ENCODE data around the gene GPR12.
A peak's percentile ranks its signal among the peaks of the same experiment; 100 is the strongest.

The GPR12 gene

DNA sequence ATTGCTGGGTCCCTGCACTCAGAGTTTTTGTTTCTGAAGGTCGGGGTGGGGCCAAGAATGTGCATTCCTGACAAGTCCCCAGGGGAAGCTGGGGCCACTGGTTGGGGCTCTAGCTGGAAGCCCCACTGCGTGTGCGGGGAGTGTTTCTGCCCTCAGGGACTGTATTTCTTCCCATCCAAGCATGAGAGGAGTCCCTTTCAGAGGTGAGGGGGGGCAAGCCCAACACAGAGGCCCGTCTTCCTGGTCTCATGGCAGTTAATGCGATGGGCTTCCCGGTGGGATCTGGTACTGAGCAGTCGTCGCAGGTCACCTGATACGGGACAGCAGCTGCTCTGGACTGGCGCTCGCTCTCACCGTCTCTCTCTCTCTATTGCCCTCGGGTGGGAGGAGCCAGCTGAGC, 50.4 kb downstream of the GPR12 start:
- Histone ChIP-seq H3K27me3 (ENCODE audit: control insufficient read depth, insufficient read depth, low read length) (no peaks in the 10 kb centered on the region), H2AFZ (no peak overlapping the region), H3K9ac (no peak overlapping the region), H3K36me3 (ENCODE audit: control insufficient read depth, insufficient read depth, low read length) (no peaks in the 10 kb centered on the region), H3K4me3 (ENCODE audit: low read depth, low read length) (no peak overlapping the region), H3K4me2 (ENCODE audit: low read length) (no peak overlapping the region), H3K9me3 (ENCODE audit: control insufficient read depth, low read length) (no peaks in the 10 kb centered on the region), H3K27ac (no peak overlapping the region), H3K79me2 (no peaks in the 10 kb centered on the region), H3K4me1 (no peaks in the 10 kb centered on the region)
- TF ChIP-seq, protein P1, sequence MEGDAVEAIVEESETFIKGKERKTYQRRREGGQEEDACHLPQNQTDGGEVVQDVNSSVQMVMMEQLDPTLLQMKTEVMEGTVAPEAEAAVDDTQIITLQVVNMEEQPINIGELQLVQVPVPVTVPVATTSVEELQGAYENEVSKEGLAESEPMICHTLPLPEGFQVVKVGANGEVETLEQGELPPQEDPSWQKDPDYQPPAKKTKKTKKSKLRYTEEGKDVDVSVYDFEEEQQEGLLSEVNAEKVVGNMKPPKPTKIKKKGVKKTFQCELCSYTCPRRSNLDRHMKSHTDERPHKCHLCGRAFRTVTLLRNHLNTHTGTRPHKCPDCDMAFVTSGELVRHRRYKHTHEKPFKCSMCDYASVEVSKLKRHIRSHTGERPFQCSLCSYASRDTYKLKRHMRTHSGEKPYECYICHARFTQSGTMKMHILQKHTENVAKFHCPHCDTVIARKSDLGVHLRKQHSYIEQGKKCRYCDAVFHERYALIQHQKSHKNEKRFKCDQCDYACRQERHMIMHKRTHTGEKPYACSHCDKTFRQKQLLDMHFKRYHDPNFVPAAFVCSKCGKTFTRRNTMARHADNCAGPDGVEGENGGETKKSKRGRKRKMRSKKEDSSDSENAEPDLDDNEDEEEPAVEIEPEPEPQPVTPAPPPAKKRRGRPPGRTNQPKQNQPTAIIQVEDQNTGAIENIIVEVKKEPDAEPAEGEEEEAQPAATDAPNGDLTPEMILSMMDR (IDR thresholded peaks at IDR 0.05): no peak

DNA sequence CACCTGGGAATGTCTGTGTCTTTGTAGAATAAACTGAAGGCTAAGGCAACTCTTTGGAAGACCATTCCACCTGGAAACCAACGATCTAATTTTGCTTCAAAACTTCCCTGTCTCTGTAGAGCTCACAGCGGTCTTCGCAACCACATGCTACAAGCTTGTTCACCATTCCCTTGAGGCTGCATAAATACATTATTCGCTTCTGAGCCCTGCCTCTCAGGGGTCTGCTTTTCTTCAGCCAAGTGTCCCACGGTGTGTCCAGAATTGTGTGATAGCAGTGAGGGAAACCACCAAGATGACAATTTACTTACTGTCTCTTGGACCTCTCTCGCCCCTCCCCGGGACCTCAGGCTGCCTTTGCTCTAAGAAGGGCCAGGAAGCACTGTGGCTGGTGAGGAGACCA, 51.1 kb downstream of the GPR12 start:
- no peaks in the 10 kb centered on the region for H3K27me3 ChIP-seq (ENCODE audit: control insufficient read depth, insufficient read depth, low read length)
- no peaks in the 10 kb centered on the region for H3K36me3 ChIP-seq (ENCODE audit: control insufficient read depth, insufficient read depth, low read length)
- no peak overlapping the region for H3K9ac ChIP-seq
- H3K79me2 ChIP-seq: no peaks in the 10 kb centered on the region
- no peak overlapping the region for H2AFZ ChIP-seq
- no peaks in the 10 kb centered on the region for H3K9me3 ChIP-seq (ENCODE audit: control insufficient read depth, low read length)
- H3K4me3 ChIP-seq (ENCODE audit: low read depth, low read length): no peak overlapping the region
- H3K4me1 ChIP-seq: no peaks in the 10 kb centered on the region
- no peak overlapping the region for H3K27ac ChIP-seq
- TF ChIP-seq, protein P1 (IDR thresholded peaks at IDR 0.05): no peak
- H3K4me2 ChIP-seq (ENCODE audit: low read length): no peak overlapping the region

DNA sequence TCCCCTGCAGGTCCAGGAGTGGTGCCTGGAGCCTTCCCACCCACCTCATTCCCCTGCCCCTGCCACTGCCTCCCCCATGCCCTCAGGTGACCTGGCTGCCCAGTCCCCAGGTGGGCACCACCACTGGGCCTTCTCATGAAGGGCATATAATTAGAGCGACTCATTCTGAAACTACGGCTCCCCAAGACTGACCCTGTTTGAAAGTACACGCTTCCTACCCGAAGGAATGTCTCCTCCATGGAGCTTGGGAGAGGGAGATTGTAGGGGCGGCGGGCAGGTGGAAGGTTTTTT, 52.6 kb downstream of the GPR12 start:
- Histone ChIP-seq H3K27me3 (ENCODE audit: control insufficient read depth, insufficient read depth, low read length) (no peaks in the 10 kb centered on the region), H3K27ac (no peak overlapping the region), H3K4me2 (ENCODE audit: low read length) (no peak overlapping the region), H3K9ac (no peak overlapping the region), H3K9me3 (ENCODE audit: control insufficient read depth, low read length) (no peaks in the 10 kb centered on the region), H3K36me3 (ENCODE audit: control insufficient read depth, insufficient read depth, low read length) (no peaks in the 10 kb centered on the region), H3K4me1 (no peaks in the 10 kb centered on the region), H3K79me2 (no peaks in the 10 kb centered on the region), H3K4me3 (ENCODE audit: low read depth, low read length) (no peak overlapping the region), H2AFZ (no peak overlapping the region)
- TF ChIP-seq, protein P1 (IDR thresholded peaks at IDR 0.05): no peak

DNA sequence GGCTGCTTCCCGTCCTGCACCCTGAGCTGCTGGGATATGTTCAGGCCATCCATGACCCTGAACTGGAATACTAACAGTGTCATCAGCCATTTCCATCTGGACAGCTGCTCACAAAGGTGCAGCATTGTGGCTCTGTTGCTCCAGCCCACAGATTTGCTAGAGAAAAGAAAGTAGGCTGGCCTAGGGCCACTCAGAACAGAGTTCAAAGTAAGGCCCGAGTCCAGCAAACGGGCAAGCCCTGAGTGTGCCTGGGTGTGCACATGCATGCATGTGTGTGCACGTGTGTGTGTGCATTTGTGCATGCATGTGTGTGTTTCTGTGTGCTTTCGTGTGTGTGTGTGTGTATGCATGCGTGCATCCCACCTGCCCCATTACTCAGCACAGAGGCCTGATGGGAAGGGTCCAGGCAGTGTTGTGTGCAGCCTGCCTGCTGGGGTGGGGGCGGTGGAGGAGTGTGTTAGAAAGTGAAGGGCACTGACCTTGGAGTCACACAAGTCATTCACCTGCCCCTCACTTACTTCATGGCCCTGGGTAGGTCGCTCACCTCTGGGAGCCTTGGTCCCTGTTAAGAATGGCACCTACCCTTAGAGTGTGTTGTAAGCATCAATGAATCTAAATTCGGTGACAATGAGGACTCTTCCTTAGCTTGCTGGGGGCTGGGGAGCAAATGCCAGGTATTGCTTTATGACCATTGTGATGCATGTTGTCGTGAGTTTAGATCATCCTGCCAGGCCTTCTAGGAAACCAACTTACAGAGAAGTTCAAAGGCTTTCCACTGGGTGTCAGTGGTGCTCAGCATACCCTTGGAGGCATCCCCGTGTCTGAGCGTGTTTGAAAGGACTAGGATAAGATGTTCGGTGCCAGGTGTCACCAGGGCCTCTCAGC, 53.2 kb downstream of the GPR12 start:
- H3K9ac ChIP-seq: no peak overlapping the region
- no peak overlapping the region for H3K27ac ChIP-seq
- H3K4me1 ChIP-seq: no peaks in the 10 kb centered on the region
- H3K4me3 ChIP-seq (ENCODE audit: low read depth, low read length): no peak overlapping the region
- no peak overlapping the region for H2AFZ ChIP-seq
- no peak overlapping the region for H3K4me2 ChIP-seq (ENCODE audit: low read length)
- H3K27me3 ChIP-seq (ENCODE audit: control insufficient read depth, insufficient read depth, low read length): no peaks in the 10 kb centered on the region
- no peaks in the 10 kb centered on the region for H3K36me3 ChIP-seq (ENCODE audit: control insufficient read depth, insufficient read depth, low read length)
- TF ChIP-seq, protein P1 (IDR thresholded peaks at IDR 0.05): peak; percentile 40
- H3K9me3 ChIP-seq (ENCODE audit: control insufficient read depth, low read length): no peaks in the 10 kb centered on the region
- H3K79me2 ChIP-seq: no peaks in the 10 kb centered on the region

DNA sequence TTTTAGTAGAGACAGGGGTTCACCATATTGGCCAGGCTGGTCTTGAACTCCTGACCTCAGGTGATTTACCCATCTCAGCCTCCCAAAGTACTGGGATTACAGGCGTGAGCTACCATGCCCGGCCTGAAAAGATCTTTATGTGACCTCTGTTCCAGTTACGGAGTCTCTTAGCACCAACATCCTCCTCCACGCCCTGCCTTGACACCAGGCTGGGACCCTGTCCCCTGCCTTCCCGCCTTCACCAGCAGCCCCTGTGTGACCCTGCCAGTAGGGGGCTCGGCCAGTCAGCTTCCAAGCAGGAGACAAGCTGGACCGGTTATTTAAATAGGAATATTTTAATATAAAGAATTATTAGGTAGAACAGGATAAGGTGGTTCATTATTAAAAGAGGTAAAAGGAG, 54.2 kb downstream of the GPR12 start:
- no peak overlapping the region for H3K4me3 ChIP-seq (ENCODE audit: low read depth, low read length)
- H3K27me3 ChIP-seq (ENCODE audit: control insufficient read depth, insufficient read depth, low read length): no peaks in the 10 kb centered on the region
- TF ChIP-seq, protein P1 (IDR thresholded peaks at IDR 0.05): no peak
- H3K9ac ChIP-seq: no peak overlapping the region
- H3K4me2 ChIP-seq (ENCODE audit: low read length): no peak overlapping the region
- H3K79me2 ChIP-seq: no peaks in the 10 kb centered on the region
- H3K9me3 ChIP-seq (ENCODE audit: control insufficient read depth, low read length): no peaks in the 10 kb centered on the region
- no peaks in the 10 kb centered on the region for H3K36me3 ChIP-seq (ENCODE audit: control insufficient read depth, insufficient read depth, low read length)
- no peak overlapping the region for H3K27ac ChIP-seq
- no peaks in the 10 kb centered on the region for H3K4me1 ChIP-seq
- no peak overlapping the region for H2AFZ ChIP-seq
